ENCODE data around the gene HYAL3.

Gene HYAL3

GRCh38 chr3:50296721-50297383 lies 2.4 kb downstream of the HYAL3 start:
- no peak overlapping the region for H3K4me3 ChIP-seq (ENCODE audit: low read depth, low read length)
- peaks cover 2% of the 10 kb centered on the region for H3K79me2 ChIP-seq
- H3K4me1 ChIP-seq: peaks cover 22% of the 10 kb centered on the region
- no peaks in the 10 kb centered on the region for H3K27me3 ChIP-seq (ENCODE audit: control insufficient read depth, insufficient read depth, low read length)
- H3K9me3 ChIP-seq (ENCODE audit: control insufficient read depth, low read length): no peaks in the 10 kb centered on the region
- no peak for TF ChIP-seq CTCF (IDR thresholded peaks at IDR 0.05)
- H3K27ac ChIP-seq: no peak overlapping the region
- no peak overlapping the region for H2AFZ ChIP-seq
- H3K9ac ChIP-seq: no peak overlapping the region
- H3K36me3 ChIP-seq (ENCODE audit: control insufficient read depth, insufficient read depth, low read length): no peaks in the 10 kb centered on the region
- no peak overlapping the region for H3K4me2 ChIP-seq (ENCODE audit: low read length)

GRCh38 chr3:50295553-50296431 lies 3.4 kb downstream of the HYAL3 start:
- no peak overlapping the region for H3K4me2 ChIP-seq (ENCODE audit: low read length)
- H3K9me3 ChIP-seq (ENCODE audit: control insufficient read depth, low read length): no peaks in the 10 kb centered on the region
- no peak for TF ChIP-seq CTCF (IDR thresholded peaks at IDR 0.05)
- no peak overlapping the region for H3K27ac ChIP-seq
- no peaks in the 10 kb centered on the region for H3K27me3 ChIP-seq (ENCODE audit: control insufficient read depth, insufficient read depth, low read length)
- no peak overlapping the region for H2AFZ ChIP-seq
- no peak overlapping the region for H3K9ac ChIP-seq
- H3K36me3 ChIP-seq (ENCODE audit: control insufficient read depth, insufficient read depth, low read length): no peaks in the 10 kb centered on the region
- peaks cover 5% of the 10 kb centered on the region for H3K79me2 ChIP-seq
- peaks cover 25% of the 10 kb centered on the region for H3K4me1 ChIP-seq
- no peak overlapping the region for H3K4me3 ChIP-seq (ENCODE audit: low read depth, low read length)

GRCh38 chr3:50294492-50295403 lies 4.5 kb downstream of the HYAL3 start:
- no peak overlapping the region for H3K4me3 ChIP-seq (ENCODE audit: low read depth, low read length)
- no peak for TF ChIP-seq CTCF (IDR thresholded peaks at IDR 0.05)
- peaks cover 5% of the 10 kb centered on the region for H3K79me2 ChIP-seq
- H3K27ac ChIP-seq: no peak overlapping the region
- H3K4me1 ChIP-seq: peaks cover 17% of the 10 kb centered on the region
- no peak overlapping the region for H3K4me2 ChIP-seq (ENCODE audit: low read length)
- no peak overlapping the region for H2AFZ ChIP-seq
- H3K36me3 ChIP-seq (ENCODE audit: control insufficient read depth, insufficient read depth, low read length): no peaks in the 10 kb centered on the region
- H3K27me3 ChIP-seq (ENCODE audit: control insufficient read depth, insufficient read depth, low read length): no peaks in the 10 kb centered on the region
- no peak overlapping the region for H3K9ac ChIP-seq
- H3K9me3 ChIP-seq (ENCODE audit: control insufficient read depth, low read length): no peaks in the 10 kb centered on the region

- Histone ChIP-seq H3K9me3 (ENCODE audit: control insufficient read depth, low read length) (no peaks in the 10 kb centered on the region), H3K4me2 (ENCODE audit: low read length) (no peak overlapping the region), H2AFZ (no peak overlapping the region), H3K9ac (no peak overlapping the region), H3K27ac (no peak overlapping the region), H3K27me3 (ENCODE audit: control insufficient read depth, insufficient read depth, low read length) (no peaks in the 10 kb centered on the region), H3K79me2 (peaks cover 5% of the 10 kb centered on the region), H3K36me3 (ENCODE audit: control insufficient read depth, insufficient read depth, low read length) (no peaks in the 10 kb centered on the region), H3K4me3 (ENCODE audit: low read depth, low read length) (no peak overlapping the region), H3K4me1 (peaks cover 17% of the 10 kb centered on the region)
- TF ChIP-seq CTCF (IDR thresholded peaks at IDR 0.05): no peak
Measured at GRCh38 chr3:50294089-50294488, 5.1 kb downstream of the HYAL3 start.

Measured in parathyroid adenoma (tissue), 2 donors.